ENCODE data around the gene H1-8.
"Not testable (repeated sequence)": the region's sequence is repeated elsewhere in the genome, so short reads cannot be mapped to it uniquely, and the experiment has no call there.

H1-8 gene

DNA sequence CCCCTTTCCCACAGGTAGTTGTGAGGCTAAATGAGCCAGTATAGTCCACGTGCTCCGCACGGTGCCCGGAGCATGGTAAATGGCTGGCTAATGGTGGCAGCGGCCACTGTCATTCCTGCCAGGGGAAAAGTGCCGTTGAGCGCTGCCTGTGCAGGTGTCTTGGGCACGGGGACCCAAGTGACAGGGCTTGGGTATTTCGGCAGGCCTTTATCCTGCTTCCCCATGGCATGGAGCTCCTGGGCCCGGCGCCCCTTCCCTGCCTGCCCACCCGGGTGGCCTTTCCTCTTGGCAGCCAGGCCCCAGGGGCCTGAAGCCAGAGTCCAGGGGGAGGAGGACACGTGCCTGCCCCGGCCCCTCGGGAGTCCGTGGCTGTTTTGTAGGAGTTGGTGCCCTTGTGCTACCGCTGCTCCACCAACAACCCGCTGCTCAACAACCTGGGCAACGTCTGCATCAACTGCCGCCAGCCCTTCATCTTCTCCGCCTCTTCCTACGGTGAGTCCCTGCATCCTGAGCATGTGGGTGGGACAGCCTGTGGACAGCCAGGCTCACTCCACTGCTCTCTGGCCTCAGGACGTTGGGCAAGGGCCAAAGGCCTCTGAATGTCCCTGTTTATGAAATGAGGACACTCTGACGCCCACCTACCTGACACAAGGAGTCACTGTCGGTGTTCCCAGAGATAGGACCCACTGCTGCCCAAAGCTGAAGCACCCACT, 27.7 kb upstream of the H1-8 start:
- DNase-seq = not testable (repeated sequence)

DNA sequence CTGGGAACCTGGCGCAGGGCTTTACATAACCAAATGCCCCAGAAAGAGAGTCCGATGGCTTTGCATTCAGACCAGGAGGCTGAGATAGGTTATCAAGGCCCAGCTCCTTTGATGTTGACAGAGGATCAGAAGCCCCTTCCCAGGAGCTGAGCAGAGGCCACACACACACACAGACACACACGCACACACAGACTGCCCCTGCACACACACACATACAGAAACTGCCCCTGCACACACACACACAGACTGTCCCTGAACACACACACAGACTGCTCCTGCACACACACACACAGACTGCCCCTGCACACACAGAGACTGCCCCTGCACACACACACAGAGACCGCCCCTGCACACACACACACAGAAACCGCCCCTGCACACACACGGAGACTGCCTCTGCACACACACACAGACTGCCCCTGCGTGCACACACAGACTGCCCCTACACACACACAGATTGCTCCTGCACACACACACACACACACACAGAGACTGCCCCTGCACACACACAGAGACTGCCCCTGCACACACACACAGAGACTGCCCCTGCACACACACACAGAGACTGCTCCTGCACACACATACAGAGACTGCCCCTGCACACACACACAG, 27.0 kb upstream of the H1-8 start:
- not testable (repeated sequence) for DNase-seq

DNA sequence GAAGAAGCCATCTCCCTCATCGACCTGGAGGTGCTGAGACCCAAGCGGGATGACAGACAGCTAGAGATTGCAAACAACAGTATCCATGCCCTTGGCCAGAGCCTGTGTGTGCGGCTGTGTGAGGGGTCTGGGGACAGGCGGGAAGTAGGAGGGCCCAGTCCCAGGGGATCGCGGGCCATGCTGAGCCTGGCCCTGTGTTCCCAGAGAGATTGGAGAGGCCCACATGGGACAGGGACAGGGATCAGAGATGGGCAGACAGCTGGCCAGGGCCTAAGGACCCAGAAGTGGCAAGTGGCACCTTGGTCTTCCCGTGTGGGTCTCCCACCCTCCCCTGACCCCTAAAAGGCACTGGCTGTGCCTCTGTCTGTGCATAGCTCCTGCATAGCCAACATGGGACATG, 25.5 kb upstream of the H1-8 start:
- DNase-seq = no peak

DNA sequence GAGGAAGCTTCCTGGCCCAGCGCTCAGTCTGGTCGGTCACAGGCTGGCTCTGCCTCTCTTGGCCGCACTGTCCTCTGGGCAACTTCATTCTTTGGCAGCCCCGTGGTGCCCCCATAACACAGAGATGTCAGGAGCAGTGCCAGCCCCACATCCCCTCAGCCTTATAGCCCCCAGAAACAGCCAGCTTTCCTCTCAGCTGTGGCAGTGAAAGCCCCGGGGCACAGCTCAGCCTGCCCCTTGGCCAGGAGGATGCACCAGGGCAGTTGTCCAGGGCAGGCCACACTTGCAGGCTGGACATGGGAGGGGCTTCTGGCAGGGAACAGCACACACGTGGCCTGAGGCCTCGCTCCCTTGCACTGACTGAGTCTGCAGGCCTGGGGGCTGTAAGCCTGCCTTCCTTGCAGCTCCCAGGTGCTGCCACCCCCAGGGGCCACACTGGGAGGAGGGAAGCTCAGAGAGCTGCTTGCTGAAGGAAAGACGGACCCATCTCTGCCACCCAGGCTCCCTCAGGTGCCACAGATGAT, 24.9 kb upstream of the H1-8 start:
- DNase-seq = no peak

DNA sequence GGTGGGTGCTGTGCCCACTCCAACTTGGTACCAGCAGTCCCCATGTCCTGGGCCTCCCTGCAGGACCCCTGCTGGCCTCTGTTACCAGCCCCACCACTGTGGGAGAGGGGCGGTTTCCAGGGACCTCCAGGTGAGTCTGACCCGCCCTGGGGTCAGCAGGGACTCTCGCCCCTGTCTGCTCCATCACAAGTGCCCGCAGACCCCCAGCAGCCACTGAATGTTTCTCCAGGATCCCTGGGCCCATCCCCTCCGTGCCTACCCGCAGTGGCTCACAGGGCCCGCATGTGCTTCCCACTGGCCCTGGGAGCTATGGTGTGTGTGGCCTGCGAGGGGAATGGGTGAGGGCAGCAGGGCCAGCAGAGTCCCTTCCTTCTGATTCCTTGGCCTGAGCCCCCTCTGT, 24.4 kb upstream of the H1-8 start:
- no peak for DNase-seq

DNA sequence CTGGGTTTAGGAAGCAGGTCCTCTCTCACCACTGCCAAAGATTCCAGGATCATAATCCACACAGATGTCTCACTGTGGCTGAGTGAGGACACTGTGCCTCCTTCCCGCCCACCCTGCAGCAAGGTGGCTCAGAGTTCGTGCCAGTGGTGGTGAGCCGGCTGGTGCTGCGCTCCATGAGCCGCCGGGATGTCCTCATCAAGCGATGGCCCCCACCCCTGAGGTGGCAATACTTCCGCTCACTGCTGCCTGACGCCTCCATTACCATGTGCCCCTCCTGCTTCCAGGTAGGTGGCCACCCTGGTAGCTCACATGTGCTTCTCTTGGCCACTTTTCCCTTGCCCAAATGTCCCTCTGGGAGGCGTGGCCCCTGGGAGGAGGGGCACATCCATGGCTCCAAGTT, 23.5 kb upstream of the H1-8 start:
- no peak for DNase-seq

DNA sequence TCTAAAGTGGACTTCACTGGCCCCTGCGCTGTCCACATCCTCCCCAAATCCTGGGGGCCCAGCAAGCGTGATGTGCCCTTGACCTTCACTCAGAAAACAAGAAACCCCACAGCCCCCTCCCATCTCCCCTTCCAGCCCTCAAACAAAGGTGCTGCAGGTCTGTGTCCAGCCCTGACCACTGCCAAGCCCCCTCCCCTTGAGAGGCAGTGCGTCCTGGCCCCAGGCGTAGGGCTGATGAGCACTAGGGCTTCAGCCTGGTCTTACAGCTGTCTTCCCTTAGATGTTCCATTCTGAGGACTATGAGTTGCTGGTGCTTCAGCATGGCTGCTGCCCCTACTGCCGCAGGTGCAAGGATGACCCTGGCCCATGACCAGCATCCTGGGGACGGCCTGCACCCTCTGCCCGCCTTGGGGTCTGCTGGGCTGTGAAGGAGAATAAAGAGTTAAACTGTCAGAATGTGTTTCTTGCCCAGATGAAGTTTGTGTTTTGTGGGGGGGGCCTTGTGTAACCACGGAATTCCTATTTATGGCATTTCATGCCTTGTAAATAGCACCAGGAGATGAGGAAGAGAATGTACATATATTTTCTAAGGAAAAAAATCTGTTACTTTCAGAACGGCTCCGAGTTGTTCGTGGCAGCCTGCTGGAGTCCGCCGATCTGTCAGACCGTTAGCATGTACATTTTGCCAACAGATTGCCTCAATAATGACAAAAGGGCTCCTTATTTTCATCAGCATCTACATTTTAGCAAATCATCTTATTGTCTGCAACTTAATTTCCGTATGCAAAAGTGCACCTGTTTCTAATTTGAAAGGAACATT, 22.9 kb upstream of the H1-8 start:
- no peak for DNase-seq

DNA sequence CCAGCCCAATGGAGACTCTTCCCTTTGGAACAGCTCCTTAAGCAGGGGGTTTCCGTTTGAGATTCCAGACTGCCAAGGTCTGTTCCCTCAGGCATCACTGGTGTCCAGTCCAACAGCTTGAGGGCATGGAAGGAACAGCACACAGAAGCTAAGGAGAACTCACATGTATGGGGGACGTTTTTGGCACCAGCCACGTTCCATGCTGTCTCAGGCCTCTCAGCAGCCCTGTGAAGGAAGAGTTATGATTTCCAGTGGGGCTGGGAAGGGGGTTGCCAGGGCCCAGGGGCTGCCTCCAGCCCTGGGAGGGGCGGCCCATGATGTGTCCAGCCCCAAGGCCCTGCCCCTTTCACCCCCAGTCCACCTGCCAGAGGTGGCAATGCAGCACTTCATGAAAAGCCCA, 22.0 kb upstream of the H1-8 start:
- no peak for DNase-seq

DNA sequence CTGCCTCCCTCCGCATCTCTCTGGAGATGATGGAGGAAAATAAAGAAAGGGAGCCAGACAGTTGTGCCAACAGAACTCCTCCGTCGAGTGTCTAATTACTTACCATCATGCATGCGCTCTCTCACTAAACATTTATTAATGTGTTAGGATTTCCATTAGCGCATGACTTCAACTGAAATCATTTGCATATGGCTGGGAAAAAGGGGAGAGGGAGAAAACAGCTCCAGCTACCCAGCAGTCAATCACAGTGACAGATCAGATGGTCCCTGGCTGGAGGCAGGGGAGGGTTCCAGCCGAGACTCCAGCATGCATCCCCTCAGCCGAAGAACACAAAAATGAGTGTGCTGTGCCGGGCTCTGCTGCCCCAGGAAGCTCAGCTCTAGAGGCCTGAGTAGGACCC, 21.4 kb upstream of the H1-8 start:
- no peak for DNase-seq

DNA sequence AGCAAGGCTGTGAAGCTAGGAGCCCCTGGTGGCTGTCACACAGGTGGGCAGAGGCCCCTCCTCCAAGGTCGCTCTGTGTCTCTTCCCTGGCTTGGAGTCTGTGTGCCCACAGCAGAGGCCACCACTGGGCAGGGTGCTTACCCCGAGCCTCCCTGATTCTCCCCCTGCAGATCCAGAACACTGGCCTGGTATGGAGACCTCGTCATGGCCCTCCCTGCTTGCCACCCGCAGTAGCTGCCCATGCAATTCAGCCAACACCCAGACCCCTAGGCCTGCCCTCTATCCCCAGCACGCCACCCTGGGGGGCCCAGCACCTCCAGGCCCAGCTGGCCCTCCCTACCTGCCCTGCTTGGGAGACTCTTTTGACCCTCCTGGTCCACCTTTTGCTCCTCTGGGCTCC, 20.0 kb upstream of the H1-8 start:
- DNase-seq = no peak

DNA sequence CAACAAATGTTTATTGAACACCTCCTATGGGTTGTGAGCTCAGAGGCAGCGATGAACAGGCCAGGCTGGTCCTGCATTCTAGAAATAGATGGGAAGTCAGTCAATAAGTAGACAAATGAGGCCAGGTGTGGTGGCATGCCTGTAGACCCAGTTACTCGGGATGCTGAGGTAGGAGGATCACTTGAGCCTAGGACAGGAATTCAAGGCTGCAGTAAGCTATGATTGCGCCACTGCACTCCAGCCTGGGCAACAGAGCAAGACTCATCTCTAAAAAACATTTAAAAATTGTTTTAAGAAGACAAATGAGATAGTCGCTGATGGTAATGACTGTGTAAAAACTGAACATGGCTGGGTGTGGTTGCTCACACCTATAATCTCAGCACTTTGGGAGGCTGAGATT, 18.9 kb upstream of the H1-8 start:
- no peak for DNase-seq

DNA sequence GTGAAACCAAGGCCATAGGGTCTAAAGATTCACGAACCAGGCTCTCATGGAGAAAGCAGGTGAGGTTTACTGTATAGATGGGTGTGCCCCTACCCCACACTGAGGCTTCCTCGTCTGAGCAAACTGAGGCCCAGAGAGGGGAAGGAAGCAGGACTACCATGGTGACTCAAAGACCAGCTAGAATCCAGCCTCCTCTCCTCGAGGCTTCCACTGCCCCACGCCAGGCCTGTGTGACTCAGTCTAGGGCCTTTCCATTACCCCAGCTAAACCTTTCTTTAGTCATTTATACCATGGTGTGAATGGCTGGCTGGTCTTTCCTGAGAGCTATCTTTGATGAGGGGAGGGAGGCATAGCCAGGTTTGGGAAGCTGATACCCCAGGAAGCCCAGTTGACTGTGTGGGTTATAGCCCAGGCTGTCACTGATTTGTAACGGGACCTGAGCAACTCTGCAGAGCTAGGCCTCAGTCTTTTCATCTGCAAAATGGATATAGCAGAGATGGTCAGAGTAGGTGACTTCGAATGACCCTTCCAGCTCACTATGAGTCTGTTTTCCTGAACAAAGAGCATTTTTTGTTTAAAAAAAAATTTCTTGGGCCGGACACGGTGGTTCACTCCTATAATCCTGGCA, 17.5 kb upstream of the H1-8 start:
- peak; percentile 37 for DNase-seq

DNA sequence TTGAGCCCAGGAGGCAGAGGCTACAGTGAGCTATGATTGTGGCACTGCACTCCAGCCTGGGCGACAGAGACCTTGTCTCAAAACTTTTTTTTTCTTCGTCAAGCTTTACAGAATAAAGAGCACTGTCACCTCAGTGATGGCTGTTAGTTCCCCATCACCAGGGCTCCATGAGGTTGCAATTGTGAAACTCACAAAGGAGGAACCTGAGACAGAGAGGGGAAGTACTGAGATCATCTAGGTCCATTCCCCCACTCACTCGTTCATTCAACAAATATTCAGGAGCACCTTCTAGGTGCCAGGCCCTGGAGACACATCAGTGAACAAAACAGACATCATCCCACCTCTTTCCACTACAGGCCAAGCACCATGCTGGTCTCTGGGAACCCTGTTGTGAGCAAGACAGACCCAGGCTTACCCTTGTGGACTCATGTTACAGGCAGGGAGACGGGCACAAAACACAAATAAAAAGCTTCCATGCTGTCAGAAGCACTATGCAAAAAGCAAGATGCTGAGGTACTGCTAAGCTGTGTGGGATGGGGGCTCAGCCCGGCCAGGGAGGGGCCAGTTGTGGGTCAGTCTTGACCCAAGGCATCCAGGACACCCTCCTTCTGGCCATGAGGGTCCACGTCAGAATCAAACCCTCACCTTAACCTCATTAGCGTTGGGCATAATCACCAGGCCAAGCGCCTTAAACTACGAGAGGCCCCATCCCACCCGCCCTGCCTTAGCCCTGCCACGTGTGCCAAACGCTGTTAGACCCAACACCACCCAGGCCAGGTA, 16.7 kb upstream of the H1-8 start:
- no peak for DNase-seq

DNA sequence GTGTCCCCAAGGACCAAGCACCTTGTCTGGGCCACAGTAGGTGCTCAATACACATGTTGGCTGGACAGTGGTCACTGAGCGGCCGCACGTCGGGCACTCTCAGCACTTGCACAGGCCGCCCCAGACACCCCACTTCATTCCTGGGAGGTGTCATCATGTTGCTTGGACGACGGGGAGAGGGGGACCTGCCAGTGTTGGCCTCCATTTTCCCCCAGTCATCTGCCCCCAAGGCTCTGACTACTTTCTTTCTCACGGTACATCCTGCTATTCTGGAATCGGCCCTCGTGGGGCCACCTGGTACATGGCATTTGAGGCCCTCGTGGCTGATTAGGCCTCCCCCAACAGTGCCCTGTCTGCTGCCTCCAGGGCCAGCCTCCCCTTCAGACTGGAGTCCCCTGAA, 15.7 kb upstream of the H1-8 start:
- no peak for DNase-seq

DNA sequence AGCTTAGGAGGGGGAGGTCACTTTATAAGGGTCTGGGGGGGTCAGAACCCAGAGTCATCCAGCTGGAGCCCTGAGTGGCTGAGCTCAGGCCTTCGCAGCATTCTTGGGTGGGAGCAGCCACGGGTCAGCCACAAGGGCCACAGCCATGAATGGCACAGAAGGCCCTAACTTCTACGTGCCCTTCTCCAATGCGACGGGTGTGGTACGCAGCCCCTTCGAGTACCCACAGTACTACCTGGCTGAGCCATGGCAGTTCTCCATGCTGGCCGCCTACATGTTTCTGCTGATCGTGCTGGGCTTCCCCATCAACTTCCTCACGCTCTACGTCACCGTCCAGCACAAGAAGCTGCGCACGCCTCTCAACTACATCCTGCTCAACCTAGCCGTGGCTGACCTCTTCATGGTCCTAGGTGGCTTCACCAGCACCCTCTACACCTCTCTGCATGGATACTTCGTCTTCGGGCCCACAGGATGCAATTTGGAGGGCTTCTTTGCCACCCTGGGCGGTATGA, 14.3 kb upstream of the H1-8 start, which contains the start of gene RHO:
Gene RHO (plus strand): TSS at position 51 of the 512 bp plus-strand sequence. CDS start 95 bp downstream, at position 146.
- DNase-seq = no peak

DNA sequence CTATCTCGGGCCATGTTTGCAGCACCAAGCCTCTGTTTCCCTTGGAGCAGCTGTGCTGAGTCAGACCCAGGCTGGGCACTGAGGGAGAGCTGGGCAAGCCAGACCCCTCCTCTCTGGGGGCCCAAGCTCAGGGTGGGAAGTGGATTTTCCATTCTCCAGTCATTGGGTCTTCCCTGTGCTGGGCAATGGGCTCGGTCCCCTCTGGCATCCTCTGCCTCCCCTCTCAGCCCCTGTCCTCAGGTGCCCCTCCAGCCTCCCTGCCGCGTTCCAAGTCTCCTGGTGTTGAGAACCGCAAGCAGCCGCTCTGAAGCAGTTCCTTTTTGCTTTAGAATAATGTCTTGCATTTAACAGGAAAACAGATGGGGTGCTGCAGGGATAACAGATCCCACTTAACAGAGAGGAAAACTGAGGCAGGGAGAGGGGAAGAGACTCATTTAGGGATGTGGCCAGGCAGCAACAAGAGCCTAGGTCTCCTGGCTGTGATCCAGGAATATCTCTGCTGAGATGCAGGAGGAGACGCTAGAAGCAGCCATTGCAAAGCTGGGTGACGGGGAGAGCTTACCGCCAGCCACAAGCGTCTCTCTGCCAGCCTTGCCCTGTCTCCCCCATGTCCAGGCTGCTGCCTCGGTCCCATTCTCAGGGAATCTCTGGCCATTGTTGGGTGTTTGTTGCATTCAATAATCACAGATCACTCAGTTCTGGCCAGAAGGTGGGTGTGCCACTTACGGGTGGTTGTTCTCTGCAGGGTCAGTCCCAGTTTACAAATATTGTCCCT, 13.4 kb upstream of the H1-8 start:
- DNase-seq = no peak

DNA sequence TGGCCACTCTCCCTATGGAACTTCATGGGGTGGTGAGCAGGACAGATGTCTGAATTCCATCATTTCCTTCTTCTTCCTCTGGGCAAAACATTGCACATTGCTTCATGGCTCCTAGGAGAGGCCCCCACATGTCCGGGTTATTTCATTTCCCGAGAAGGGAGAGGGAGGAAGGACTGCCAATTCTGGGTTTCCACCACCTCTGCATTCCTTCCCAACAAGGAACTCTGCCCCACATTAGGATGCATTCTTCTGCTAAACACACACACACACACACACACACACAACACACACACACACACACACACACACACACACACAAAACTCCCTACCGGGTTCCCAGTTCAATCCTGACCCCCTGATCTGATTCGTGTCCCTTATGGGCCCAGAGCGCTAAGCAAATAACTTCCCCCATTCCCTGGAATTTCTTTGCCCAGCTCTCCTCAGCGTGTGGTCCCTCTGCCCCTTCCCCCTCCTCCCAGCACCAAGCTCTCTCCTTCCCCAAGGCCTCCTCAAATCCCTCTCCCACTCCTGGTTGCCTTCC, 12.7 kb upstream of the H1-8 start:
- DNase-seq = peak; percentile 85

DNA sequence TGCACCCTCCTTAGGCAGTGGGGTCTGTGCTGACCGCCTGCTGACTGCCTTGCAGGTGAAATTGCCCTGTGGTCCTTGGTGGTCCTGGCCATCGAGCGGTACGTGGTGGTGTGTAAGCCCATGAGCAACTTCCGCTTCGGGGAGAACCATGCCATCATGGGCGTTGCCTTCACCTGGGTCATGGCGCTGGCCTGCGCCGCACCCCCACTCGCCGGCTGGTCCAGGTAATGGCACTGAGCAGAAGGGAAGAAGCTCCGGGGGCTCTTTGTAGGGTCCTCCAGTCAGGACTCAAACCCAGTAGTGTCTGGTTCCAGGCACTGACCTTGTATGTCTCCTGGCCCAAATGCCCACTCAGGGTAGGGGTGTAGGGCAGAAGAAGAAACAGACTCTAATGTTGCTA, 12.2 kb upstream of the H1-8 start:
- DNase-seq = no peak

DNA sequence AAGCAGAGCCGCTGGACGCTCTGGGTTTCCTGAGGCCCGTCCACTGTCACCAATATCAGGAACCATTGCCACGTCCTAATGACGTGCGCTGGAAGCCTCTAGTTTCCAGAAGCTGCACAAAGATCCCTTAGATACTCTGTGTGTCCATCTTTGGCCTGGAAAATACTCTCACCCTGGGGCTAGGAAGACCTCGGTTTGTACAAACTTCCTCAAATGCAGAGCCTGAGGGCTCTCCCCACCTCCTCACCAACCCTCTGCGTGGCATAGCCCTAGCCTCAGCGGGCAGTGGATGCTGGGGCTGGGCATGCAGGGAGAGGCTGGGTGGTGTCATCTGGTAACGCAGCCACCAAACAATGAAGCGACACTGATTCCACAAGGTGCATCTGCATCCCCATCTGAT, 11.3 kb upstream of the H1-8 start:
- no peak for DNase-seq

DNA sequence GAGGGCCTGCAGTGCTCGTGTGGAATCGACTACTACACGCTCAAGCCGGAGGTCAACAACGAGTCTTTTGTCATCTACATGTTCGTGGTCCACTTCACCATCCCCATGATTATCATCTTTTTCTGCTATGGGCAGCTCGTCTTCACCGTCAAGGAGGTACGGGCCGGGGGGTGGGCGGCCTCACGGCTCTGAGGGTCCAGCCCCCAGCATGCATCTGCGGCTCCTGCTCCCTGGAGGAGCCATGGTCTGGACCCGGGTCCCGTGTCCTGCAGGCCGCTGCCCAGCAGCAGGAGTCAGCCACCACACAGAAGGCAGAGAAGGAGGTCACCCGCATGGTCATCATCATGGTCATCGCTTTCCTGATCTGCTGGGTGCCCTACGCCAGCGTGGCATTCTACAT, 10.7 kb upstream of the H1-8 start:
- DNase-seq = no peak

DNA sequence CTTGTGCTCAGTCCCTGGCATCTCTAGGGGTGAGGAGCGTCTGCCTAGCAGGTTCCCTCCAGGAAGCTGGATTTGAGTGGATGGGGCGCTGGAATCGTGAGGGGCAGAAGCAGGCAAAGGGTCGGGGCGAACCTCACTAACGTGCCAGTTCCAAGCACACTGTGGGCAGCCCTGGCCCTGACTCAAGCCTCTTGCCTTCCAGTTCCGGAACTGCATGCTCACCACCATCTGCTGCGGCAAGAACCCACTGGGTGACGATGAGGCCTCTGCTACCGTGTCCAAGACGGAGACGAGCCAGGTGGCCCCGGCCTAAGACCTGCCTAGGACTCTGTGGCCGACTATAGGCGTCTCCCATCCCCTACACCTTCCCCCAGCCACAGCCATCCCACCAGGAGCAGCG, 9.6 kb upstream of the H1-8 start:
- no peak for DNase-seq

Measured in fibroblast of skin of abdomen (primary cell).